ENCODE results near the gene ANTXR2. TPM values are rescaled to one million over a fixed set of nuclear protein-coding genes. Genes with fewer than 3 reads are reported as not detected.

ANTXR2 gene
- polyA plus RNA-seq, 1 experiment = 105 TPM

DNA sequence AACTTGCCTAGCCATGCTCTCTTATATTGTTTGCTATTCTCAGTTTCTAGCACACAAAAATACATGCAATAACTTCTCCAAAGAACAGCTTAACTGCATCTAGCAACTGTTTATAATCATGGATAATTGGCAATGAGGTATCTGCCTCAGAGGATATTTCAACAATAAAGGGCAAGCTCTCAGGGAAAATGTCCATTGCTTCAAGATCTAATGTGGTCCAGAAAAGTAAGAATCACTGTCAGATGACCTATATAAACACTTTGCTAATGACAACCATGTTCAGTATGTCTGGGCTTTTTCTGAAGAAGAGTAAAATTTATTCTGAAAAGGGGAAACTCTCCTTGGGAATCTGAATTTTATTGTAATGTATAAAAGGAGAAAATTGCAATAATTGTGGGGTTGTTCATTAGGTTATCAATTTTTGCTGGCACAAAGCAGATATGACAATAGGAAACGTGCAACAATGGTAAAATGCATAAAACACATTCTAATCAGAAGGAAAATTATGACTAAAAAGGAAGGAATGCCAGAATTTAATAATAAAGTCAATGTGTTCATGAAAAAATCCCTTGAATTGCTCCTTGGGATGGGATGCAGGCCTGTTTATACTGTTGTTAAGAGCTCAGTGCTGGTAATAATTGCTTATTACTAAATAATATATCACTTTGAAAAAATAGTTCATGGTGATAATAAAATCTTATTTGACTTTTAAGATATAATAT lies 90.3 kb downstream of the ANTXR2 start:
- no peak for DNase-seq (ENCODE audit: low read depth, low spot score)
- Histone ChIP-seq H3K27me3 (ENCODE audit: control insufficient read depth, insufficient read depth, low read length) (no peaks in the 10 kb centered on the region), H3K9me3 (ENCODE audit: control insufficient read depth, insufficient read depth, low read length) (no peaks in the 10 kb centered on the region), H3K27ac (ENCODE audit: low read depth, low read length) (no peak overlapping the region), H3K4me3 (ENCODE audit: low read depth, low read length) (no peak overlapping the region)
- POLR2A ChIA-PET = no interaction called here
- CTCF ChIA-PET = no interaction called here
- TF ChIP-seq, protein P1, sequence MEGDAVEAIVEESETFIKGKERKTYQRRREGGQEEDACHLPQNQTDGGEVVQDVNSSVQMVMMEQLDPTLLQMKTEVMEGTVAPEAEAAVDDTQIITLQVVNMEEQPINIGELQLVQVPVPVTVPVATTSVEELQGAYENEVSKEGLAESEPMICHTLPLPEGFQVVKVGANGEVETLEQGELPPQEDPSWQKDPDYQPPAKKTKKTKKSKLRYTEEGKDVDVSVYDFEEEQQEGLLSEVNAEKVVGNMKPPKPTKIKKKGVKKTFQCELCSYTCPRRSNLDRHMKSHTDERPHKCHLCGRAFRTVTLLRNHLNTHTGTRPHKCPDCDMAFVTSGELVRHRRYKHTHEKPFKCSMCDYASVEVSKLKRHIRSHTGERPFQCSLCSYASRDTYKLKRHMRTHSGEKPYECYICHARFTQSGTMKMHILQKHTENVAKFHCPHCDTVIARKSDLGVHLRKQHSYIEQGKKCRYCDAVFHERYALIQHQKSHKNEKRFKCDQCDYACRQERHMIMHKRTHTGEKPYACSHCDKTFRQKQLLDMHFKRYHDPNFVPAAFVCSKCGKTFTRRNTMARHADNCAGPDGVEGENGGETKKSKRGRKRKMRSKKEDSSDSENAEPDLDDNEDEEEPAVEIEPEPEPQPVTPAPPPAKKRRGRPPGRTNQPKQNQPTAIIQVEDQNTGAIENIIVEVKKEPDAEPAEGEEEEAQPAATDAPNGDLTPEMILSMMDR (IDR thresholded peaks at IDR 0.05; ENCODE audit: low read depth, low read length) = no peak

DNA sequence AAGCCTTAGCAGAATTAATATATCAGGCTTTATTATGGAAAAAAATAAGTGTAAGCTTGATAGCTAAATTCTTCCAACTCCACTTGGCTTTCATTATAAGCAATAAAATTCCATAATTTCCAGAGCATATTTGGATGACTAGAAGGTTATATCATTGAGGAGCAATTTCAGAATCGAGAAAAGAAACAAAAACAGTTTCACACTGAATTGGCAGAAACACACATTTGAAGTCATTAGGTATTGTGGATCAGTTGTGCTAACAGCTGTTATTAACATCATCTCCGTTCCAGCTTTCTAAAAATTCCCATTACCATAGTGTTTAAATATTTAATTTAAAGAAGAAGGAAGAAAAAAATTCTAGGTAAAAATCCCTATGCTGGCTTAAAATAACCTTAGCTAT lies 92.6 kb downstream of the ANTXR2 start:
- H3K27me3 ChIP-seq (ENCODE audit: control insufficient read depth, insufficient read depth, low read length) = no peaks in the 10 kb centered on the region
- DNase-seq (ENCODE audit: low read depth, low spot score) = no peak
- TF ChIP-seq, protein P1 (IDR thresholded peaks at IDR 0.05; ENCODE audit: low read depth, low read length) = no peak
- H3K9me3 ChIP-seq (ENCODE audit: control insufficient read depth, insufficient read depth, low read length) = no peaks in the 10 kb centered on the region
- ChIA-PET CTCF (interaction anchor here (0.6 kb wide), 2 partner anchors 145 to 938 kb away, joined by 3 to 8 read pairs; no protein-coding TSS in a partner anchor), POLR2A (no interaction called here)
- H3K27ac ChIP-seq (ENCODE audit: low read depth, low read length) = no peak overlapping the region
- H3K4me3 ChIP-seq (ENCODE audit: low read depth, low read length) = no peak overlapping the region

DNA sequence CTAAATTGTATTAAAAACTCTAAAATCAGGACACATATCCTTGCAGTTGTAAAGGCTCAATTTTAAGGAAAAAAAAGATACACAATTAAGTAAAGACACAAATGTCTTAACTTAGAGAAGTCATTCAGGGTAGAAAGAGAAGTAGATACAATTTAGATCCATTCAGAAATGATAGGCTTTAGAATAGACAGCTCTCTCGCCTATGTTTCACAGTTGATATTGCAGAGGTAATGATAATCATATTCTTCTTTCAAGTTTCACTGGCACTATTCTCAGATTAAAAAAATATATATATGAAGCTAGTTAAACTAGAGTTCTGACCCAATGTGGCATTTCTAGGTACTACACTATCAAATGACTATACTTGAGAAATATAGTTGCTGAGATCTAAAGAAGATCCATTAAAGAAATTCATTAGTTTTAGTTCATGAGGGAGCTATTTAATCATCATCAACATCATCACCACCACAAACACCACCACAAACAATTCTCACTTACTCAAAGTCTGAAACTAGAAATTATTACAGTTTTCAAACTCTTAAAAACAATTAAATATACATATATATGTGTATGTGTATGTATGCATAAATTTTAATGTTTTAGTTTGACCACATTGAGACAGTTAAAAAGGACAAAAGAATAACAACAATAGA lies 93.1 kb downstream of the ANTXR2 start:
- Histone ChIP-seq H3K9me3 (ENCODE audit: control insufficient read depth, insufficient read depth, low read length) (no peaks in the 10 kb centered on the region), H3K27me3 (ENCODE audit: control insufficient read depth, insufficient read depth, low read length) (no peaks in the 10 kb centered on the region), H3K4me3 (ENCODE audit: low read depth, low read length) (no peak overlapping the region), H3K27ac (ENCODE audit: low read depth, low read length) (no peak overlapping the region)
- ChIA-PET POLR2A (no interaction called here), CTCF (interaction anchor here (0.6 to 1.0 kb wide), 3 partner anchors 145 to 938 kb away, joined by 3 to 8 read pairs (median 3); no protein-coding TSS in a partner anchor)
- no peak for DNase-seq (ENCODE audit: low read depth, low spot score)
- TF ChIP-seq, protein P1 (IDR thresholded peaks at IDR 0.05; ENCODE audit: low read depth, low read length) = no peak

DNA sequence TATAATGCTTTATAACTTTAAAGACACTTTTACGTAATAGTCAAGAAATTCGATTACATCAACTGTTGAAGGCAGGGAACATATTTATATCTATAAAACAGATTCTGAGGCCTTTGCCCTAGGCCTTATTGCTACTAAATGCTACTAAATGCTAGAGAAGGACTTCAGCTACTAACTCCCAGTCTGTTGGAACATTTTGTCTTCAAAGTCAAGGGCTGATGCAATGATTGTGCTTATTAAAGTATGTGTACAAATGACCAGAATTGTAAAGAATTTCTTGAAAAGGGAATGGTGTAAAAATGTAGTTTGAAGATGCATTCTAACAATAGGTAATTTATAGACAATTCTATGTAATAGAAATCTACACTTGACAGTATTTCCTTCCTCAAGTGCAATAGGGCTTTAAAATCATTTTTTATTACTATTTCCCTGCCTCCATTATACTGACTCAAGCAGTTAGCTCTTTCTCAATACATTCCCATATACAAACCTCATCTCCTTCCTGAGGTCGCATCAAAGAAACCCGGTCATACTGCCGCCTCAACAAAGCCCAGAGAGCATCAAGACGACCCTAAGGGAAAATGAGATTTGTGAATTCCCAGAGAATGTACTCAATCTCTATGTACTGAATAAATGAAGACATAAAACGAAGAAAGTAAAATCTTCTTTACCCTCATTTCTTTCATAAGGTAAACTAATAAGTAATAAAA lies 95.7 kb downstream of the ANTXR2 start:
- Histone ChIP-seq H3K4me3 (ENCODE audit: low read depth, low read length) (no peak overlapping the region), H3K9me3 (ENCODE audit: control insufficient read depth, insufficient read depth, low read length) (no peaks in the 10 kb centered on the region), H3K27me3 (ENCODE audit: control insufficient read depth, insufficient read depth, low read length) (no peaks in the 10 kb centered on the region), H3K27ac (ENCODE audit: low read depth, low read length) (no peak overlapping the region)
- ChIA-PET POLR2A (no interaction called here), CTCF (no interaction called here)
- TF ChIP-seq, protein P1 (IDR thresholded peaks at IDR 0.05; ENCODE audit: low read depth, low read length) = no peak
- DNase-seq (ENCODE audit: low read depth, low spot score) = no peak
